ENCODE measurements around the gene TGFA. TPM values are rescaled to one million over a fixed set of nuclear protein-coding genes. Genes with fewer than 3 reads are reported as not detected.

The TGFA gene
- total RNA-seq, 1 donor = 0.63 TPM

DNA sequence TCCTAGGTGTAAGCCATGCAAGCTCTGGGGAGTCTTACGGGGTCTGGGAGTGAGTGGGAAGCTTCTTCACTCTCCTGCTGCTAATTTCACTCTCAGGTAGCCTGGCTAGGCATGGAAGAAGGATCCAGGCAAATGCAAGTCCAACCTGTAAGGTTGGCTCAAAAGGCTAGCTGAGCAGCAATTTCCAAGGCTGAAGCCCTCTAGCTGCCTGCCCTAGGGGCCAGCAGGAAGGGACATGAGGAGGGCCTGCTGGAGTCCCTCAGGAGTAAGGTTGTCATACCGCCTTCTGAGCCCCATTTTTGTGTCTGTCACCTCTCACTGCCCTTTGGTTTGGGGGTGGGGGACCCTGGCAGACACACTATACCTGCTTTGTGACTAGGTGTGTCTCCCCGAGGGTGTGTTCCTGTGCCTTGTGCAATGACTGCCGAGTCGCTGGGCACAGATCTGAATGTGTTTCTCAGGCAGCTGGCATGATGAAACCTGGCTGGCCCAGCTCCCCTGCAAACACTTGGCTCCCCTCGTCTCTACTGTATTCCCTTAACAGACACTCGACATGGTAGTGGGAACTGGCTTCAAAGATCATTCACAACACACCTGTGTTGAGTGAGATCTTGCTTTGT lies 127.8 kb downstream of the TGFA start:
- Histone ChIP-seq H3K27me3 (ENCODE audit: insufficient read depth, low read length) (no peaks in the 10 kb centered on the region), H3K9me3 (ENCODE audit: low read depth, low read length) (no peaks in the 10 kb centered on the region), H3K4me3 (ENCODE audit: low read length) (no peak overlapping the region), H3K4me1 (ENCODE audit: insufficient read depth, low read length) (no peaks in the 10 kb centered on the region)

- H3K4me3 ChIP-seq (ENCODE audit: low read length) = no peak overlapping the region
- no peaks in the 10 kb centered on the region for H3K4me1 ChIP-seq (ENCODE audit: insufficient read depth, low read length)
- H3K9me3 ChIP-seq (ENCODE audit: low read depth, low read length) = no peaks in the 10 kb centered on the region
- H3K27me3 ChIP-seq (ENCODE audit: insufficient read depth, low read length) = no peaks in the 10 kb centered on the region
These were observed 132.9 kb downstream of the TGFA start for GRCh38 chr2:70420740-70421139.

DNA sequence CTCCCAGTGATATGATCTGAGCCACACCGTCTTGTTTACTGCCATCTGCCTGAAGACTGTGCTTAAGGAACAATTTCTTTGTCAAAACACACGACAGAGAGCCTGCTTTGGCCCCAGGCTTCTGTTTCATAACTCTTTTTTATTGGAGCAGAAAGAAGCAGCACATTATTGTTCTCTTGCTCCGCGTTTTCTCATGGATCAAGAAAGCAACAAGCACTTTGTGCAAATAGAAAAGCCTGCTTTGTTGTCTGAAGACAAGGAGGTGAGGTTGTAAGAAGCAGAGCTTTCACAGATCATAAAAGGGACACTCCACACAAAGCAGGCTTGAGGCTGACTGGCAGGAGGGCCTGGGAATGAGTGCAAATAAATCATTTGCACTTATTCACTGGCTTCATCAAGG lies 133.5 kb downstream of the TGFA start:
- H3K4me1 ChIP-seq (ENCODE audit: insufficient read depth, low read length) = no peaks in the 10 kb centered on the region
- no peak overlapping the region for H3K4me3 ChIP-seq (ENCODE audit: low read length)
- H3K27me3 ChIP-seq (ENCODE audit: insufficient read depth, low read length) = no peaks in the 10 kb centered on the region
- no peaks in the 10 kb centered on the region for H3K9me3 ChIP-seq (ENCODE audit: low read depth, low read length)

- Histone ChIP-seq H3K9me3 (ENCODE audit: low read depth, low read length) (no peaks in the 10 kb centered on the region), H3K4me1 (ENCODE audit: insufficient read depth, low read length) (no peaks in the 10 kb centered on the region), H3K4me3 (ENCODE audit: low read length) (no peak overlapping the region), H3K27me3 (ENCODE audit: insufficient read depth, low read length) (no peaks in the 10 kb centered on the region)
These were observed 135.1 kb downstream of the TGFA start for GRCh38 chr2:70418514-70418913.

DNA sequence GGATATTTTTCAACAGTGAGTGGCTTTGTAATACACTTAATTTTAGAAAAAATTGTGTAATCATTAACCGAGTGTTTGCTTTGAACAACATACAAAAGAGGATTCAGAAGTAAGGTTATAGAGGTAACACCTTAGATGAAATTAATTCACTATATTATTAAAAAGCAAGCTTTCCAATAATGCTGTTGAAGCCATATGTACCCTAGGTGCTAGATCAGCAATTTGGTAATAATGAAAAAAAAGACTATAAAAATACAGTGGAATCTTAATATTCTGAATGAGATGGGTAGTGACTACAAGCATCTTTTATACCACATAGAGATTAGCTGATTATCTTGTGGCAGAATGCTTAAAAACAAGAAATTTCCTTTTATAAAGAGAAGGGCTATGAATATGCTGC lies 136.6 kb downstream of the TGFA start:
- H3K9me3 ChIP-seq (ENCODE audit: low read depth, low read length) = no peaks in the 10 kb centered on the region
- no peaks in the 10 kb centered on the region for H3K4me1 ChIP-seq (ENCODE audit: insufficient read depth, low read length)
- no peak overlapping the region for H3K4me3 ChIP-seq (ENCODE audit: low read length)
- no peaks in the 10 kb centered on the region for H3K27me3 ChIP-seq (ENCODE audit: insufficient read depth, low read length)

DNA sequence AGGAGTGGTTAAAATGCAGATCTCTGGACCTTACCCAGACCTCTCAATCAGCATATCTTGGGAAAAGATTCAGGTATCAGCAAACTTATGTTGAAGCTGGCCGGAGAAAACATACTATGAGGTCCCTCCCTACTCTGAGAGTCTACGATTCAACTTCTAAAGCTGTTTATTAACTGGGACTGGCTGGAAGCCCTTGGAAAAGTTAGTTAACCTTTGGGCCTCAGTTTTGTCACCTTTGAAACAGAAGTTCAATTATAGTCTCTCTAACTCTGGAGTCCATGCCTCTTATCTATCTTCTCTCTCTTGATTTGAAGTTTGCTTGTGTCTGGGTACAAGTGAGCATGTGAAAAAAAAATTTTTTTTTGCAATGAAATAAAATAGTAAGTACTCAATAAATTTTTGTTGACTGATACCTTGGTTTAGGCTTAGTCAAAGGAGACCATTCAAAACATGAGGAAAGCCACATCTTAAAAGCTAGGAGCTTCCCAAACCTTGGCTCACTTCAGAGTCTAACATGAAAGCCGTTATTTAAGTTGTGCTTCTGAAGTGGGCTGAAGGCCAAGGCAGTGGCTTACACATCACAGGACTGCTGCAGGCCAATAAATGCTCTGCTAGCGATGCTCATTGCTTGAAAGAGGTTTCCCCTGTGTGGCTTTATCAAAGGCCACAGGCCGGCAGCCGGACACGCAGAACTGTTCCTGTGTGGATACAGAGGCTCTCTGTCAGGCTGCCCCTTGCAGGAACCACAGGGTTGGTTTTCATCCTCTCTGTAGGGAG lies 141.1 kb downstream of the TGFA start:
- H3K9me3 ChIP-seq (ENCODE audit: low read depth, low read length) = no peaks in the 10 kb centered on the region
- no peak overlapping the region for H3K4me3 ChIP-seq (ENCODE audit: low read length)
- H3K27me3 ChIP-seq (ENCODE audit: insufficient read depth, low read length) = no peaks in the 10 kb centered on the region
- no peaks in the 10 kb centered on the region for H3K4me1 ChIP-seq (ENCODE audit: insufficient read depth, low read length)

- Histone ChIP-seq H3K27me3 (ENCODE audit: insufficient read depth, low read length) (no peaks in the 10 kb centered on the region), H3K9me3 (ENCODE audit: low read depth, low read length) (no peaks in the 10 kb centered on the region), H3K4me1 (ENCODE audit: insufficient read depth, low read length) (no peaks in the 10 kb centered on the region), H3K4me3 (ENCODE audit: low read length) (no peak overlapping the region)
These were observed 142.0 kb downstream of the TGFA start for GRCh38 chr2:70411483-70412125.

DNA sequence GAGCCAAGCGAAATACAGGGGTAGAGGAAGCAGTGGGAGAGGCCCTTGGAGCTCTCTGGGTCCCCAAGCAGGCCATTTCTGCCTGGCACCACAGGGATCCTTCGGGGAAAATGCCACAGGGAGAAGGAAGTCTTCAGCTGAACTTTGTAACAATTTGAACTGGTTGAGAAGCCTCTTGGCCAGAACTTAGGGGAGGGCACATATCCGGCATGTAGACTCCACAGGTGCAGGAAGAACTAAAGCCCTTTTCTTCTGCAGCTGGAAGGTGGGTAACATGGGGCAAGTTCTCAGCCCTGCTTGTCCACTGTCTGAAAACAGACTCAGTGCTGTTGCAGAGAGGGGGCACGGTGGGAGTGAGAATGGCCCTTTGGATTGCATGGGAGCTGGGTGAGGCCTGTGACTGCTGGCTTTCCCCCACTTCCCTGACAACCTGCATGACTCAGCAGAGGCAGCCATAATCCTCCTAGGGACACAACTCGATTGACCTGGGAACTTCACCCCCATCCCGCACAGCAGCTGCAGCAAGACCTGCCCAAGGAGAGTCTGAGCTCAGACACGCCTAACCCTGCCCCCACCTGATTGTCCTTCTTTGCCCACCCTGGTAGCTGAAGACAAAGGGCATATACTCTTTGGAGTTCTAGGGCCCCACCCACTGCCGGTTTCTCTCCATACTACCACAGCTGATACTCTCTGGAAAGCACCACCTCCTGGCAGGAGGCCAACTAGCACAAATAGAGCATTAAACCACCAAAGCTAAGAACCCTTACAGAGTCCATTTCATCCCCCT lies 150.2 kb downstream of the TGFA start:
- no peak overlapping the region for H3K4me3 ChIP-seq (ENCODE audit: low read length)
- H3K9me3 ChIP-seq (ENCODE audit: low read depth, low read length) = no peaks in the 10 kb centered on the region
- H3K27me3 ChIP-seq (ENCODE audit: insufficient read depth, low read length) = no peaks in the 10 kb centered on the region
- no peaks in the 10 kb centered on the region for H3K4me1 ChIP-seq (ENCODE audit: insufficient read depth, low read length)

- no peaks in the 10 kb centered on the region for H3K4me1 ChIP-seq (ENCODE audit: insufficient read depth, low read length)
- no peak overlapping the region for H3K4me3 ChIP-seq (ENCODE audit: low read length)
These were observed 153.1 kb downstream of the TGFA start for GRCh38 chr2:70400539-70400938.

DNA sequence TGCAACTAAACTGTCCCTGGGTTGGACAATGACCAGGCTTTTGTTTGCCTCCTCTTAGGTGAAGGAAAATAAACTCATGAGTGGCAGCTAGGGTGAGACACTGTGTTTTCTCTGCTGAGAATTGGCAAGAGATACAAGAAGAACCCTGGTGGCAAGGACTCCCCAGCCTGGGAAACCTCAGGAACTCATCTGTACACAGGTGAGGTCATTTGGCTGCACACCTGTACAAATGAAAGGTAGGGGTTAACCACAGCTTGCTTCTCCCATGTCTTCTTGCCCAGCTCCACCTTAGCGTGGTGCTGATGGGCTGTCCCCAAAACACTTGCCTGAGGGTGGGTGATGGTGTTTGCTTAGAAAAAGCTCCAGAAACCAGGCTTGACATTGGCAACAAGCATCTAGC lies 154.6 kb downstream of the TGFA start:
- H3K9me3 ChIP-seq (ENCODE audit: low read depth, low read length) = no peaks in the 10 kb centered on the region
- H3K4me3 ChIP-seq (ENCODE audit: low read length) = no peak overlapping the region
- H3K4me1 ChIP-seq (ENCODE audit: insufficient read depth, low read length) = no peaks in the 10 kb centered on the region
- H3K27me3 ChIP-seq (ENCODE audit: insufficient read depth, low read length) = no peaks in the 10 kb centered on the region

More at GRCh38 chr2:70400539-70400938, 153.1 kb downstream of the TGFA start:
- Histone ChIP-seq H3K9me3 (ENCODE audit: low read depth, low read length) (no peaks in the 10 kb centered on the region), H3K27me3 (ENCODE audit: insufficient read depth, low read length) (no peaks in the 10 kb centered on the region)

Other genes starting within 250 kb of the TGFA start
- gene ADD2, start 214.4 kb upstream of the TGFA start, total RNA-seq = 2.4 TPM
- gene FIGLA, start 236.8 kb upstream of the TGFA start, total RNA-seq = not detected

Data from mononuclear cell (primary cell).